Measurements from ENCODE around the gene TFCP2. TPM values are rescaled to one million over a fixed set of nuclear protein-coding genes. Genes with fewer than 3 reads are reported as not detected.

Gene TFCP2
- total RNA-seq, 1 donor from 2014 or later: 22.4 TPM

DNA sequence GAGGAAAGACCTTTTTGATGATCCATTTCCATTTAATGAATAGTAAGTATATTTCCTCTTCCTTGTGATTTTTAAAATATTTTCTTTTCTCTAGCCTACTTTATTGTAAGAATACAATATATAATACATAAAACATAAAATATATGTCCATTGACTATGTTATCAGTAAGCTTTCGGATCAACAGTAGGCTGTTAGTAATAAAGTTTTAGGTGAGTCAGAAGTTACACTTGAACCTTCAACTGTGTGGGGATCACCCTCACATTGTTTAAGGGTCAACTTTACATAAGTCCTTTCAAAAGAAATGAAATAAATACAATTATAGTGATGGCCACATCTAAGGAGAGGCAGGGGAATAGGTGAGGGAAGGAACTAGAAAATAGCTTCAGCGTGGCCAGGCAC, 5.0 kb upstream of the TFCP2 start:
- Histone ChIP-seq H4K20me1 (ENCODE audit: insufficient read depth, low read length) (no peaks in the 10 kb centered on the region), H3K4me3 (ENCODE audit: insufficient read depth, low read depth, low read length) (no peak overlapping the region), H3K27ac (ENCODE audit: low read depth, low read length) (no peak overlapping the region), H3K4me2 (ENCODE audit: low read length) (no peak overlapping the region), H3K27me3 (ENCODE audit: insufficient read depth, low read length) (no peaks in the 10 kb centered on the region), H3K9me3 (ENCODE audit: insufficient read depth, low read depth, low read length) (no peaks in the 10 kb centered on the region), H2AFZ (ENCODE audit: low read depth, low read length) (no peak overlapping the region), H3K4me1 (ENCODE audit: insufficient read depth, low read length) (no peaks in the 10 kb centered on the region), H3K36me3 (ENCODE audit: insufficient read depth, low read length) (no peaks in the 10 kb centered on the region), H3K9ac (ENCODE audit: low read length) (no peak overlapping the region), H3K79me2 (ENCODE audit: insufficient read depth, low read length) (no peaks in the 10 kb centered on the region)
- FAIRE-seq (no peak), DNase-seq (ENCODE audit: low read depth) (no peak)
- H3K27ac Mint-ChIP-seq (ENCODE audit: unreplicated experiment): no peak overlapping the region
- H3K9me3 Mint-ChIP-seq (ENCODE audit: unreplicated experiment): no peaks in the 10 kb centered on the region
- H3K4me1 Mint-ChIP-seq (ENCODE audit: low read depth, unreplicated experiment): no peaks in the 10 kb centered on the region
- no peaks in the 10 kb centered on the region for H3K36me3 Mint-ChIP-seq (ENCODE audit: low read depth, unreplicated experiment)
- no peaks in the 10 kb centered on the region for H3K27me3 Mint-ChIP-seq (ENCODE audit: low read depth, unreplicated experiment)
- no peak overlapping the region for H3K4me3 Mint-ChIP-seq (ENCODE audit: unreplicated experiment)
- no peak for TF ChIP-seq CTCF (IDR thresholded peaks at IDR 0.05; ENCODE audit: insufficient read depth, low read depth, low read length)
- no peak for TF ChIP-seq EZH2 (IDR thresholded peaks at IDR 0.05; ENCODE audit: insufficient read depth, low read length)

DNA sequence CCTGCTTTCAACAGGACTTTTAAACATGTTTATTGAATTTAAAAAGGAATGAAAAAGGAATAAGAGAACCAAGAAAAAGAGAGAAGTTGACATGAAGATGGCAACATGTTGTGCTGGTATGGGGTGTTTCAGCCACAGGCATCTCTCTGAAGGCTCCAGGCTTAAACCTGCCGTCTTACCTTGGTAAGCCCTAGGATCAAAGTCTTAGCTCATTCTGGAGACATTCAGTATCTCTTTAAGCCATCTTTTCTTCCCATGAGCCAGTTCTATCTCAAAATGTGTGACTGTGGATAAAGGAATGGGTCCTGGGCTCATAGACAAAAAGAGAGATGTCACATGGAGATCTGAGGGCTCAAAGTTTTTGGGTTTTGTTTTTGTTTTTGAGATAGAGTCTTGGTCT, 1.6 kb upstream of the TFCP2 start:
- H4K20me1 ChIP-seq (ENCODE audit: insufficient read depth, low read length): peaks cover 9% of the 10 kb centered on the region
- H3K36me3 ChIP-seq (ENCODE audit: insufficient read depth, low read length): no peaks in the 10 kb centered on the region
- no peak overlapping the region for H3K4me2 ChIP-seq (ENCODE audit: low read length)
- peaks cover 31% of the 10 kb centered on the region for H3K79me2 ChIP-seq (ENCODE audit: insufficient read depth, low read length)
- no peak overlapping the region for H3K9ac ChIP-seq (ENCODE audit: low read length)
- no peaks in the 10 kb centered on the region for H3K9me3 ChIP-seq (ENCODE audit: insufficient read depth, low read depth, low read length)
- no peak overlapping the region for H3K27ac Mint-ChIP-seq (ENCODE audit: unreplicated experiment)
- H3K4me1 Mint-ChIP-seq (ENCODE audit: low read depth, unreplicated experiment): no peaks in the 10 kb centered on the region
- no peaks in the 10 kb centered on the region for H3K4me1 ChIP-seq (ENCODE audit: insufficient read depth, low read length)
- no peaks in the 10 kb centered on the region for H3K27me3 Mint-ChIP-seq (ENCODE audit: low read depth, unreplicated experiment)
- no peaks in the 10 kb centered on the region for H3K9me3 Mint-ChIP-seq (ENCODE audit: unreplicated experiment)
- TF ChIP-seq EZH2 (IDR thresholded peaks at IDR 0.05; ENCODE audit: insufficient read depth, low read length) (no peak), CTCF (IDR thresholded peaks at IDR 0.05; ENCODE audit: insufficient read depth, low read depth, low read length) (no peak)
- no peak overlapping the region for H2AFZ ChIP-seq (ENCODE audit: low read depth, low read length)
- H3K27ac ChIP-seq (ENCODE audit: low read depth, low read length): no peak overlapping the region
- no peak overlapping the region for H3K4me3 ChIP-seq (ENCODE audit: insufficient read depth, low read depth, low read length)
- H3K36me3 Mint-ChIP-seq (ENCODE audit: low read depth, unreplicated experiment): no peaks in the 10 kb centered on the region
- no peak for DNase-seq (ENCODE audit: low read depth)
- H3K27me3 ChIP-seq (ENCODE audit: insufficient read depth, low read length): no peaks in the 10 kb centered on the region
- FAIRE-seq: no peak
- no peak overlapping the region for H3K4me3 Mint-ChIP-seq (ENCODE audit: unreplicated experiment)

DNA sequence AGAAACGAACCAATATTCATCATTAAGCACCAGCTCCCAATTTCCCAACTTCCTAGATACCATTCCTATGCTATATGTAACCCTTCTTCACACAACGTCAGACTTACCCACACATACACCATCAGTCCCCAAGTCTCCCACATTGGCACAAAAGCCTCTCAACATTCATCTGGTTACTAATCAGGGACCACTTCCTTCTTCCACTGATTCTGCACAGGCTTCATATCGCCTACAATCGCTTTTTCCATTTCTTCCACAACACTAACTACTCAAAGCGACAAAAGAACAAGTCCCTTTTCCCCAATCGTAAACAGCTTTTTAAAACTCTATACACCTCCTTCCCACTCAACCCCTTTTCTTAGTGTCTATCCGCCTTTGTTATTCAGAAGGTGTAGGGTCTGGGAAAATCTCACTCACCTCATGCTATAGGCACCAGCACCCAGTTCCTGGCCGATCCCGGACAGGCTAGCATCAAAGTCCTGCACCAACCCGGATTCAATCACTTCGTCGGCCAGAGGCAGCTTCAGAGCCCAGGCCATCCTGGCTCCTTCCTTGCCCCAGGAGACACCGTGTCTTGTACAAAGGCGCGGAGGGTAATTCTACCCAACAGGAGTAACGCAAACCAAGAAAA, 936 bp downstream of the TFCP2 start:
- Mint-ChIP-seq H3K9me3 (ENCODE audit: unreplicated experiment) (no peaks in the 10 kb centered on the region), H3K4me1 (ENCODE audit: low read depth, unreplicated experiment) (no peaks in the 10 kb centered on the region), H3K27ac (ENCODE audit: unreplicated experiment) (no peak overlapping the region), H3K27me3 (ENCODE audit: low read depth, unreplicated experiment) (no peaks in the 10 kb centered on the region), H3K36me3 (ENCODE audit: low read depth, unreplicated experiment) (no peaks in the 10 kb centered on the region), H3K4me3 (ENCODE audit: unreplicated experiment) (no peak overlapping the region)
- peak overlapping the region; percentile 82 for H3K4me3 ChIP-seq (ENCODE audit: insufficient read depth, low read depth, low read length)
- H2AFZ ChIP-seq (ENCODE audit: low read depth, low read length): peak overlapping the region; percentile 95
- no peaks in the 10 kb centered on the region for H3K4me1 ChIP-seq (ENCODE audit: insufficient read depth, low read length)
- peaks cover 22% of the 10 kb centered on the region for H4K20me1 ChIP-seq (ENCODE audit: insufficient read depth, low read length)
- H3K9me3 ChIP-seq (ENCODE audit: insufficient read depth, low read depth, low read length): no peaks in the 10 kb centered on the region
- H3K27ac ChIP-seq (ENCODE audit: low read depth, low read length): peak overlapping the region; percentile 100
- no peak for TF ChIP-seq CTCF (IDR thresholded peaks at IDR 0.05; ENCODE audit: insufficient read depth, low read depth, low read length)
- TF ChIP-seq EZH2 (IDR thresholded peaks at IDR 0.05; ENCODE audit: insufficient read depth, low read length): no peak
- no peaks in the 10 kb centered on the region for H3K27me3 ChIP-seq (ENCODE audit: insufficient read depth, low read length)
- FAIRE-seq (no peak), DNase-seq (ENCODE audit: low read depth) (peak; percentile 45)
- H3K36me3 ChIP-seq (ENCODE audit: insufficient read depth, low read length): no peaks in the 10 kb centered on the region
- peak overlapping the region; percentile 98 for H3K9ac ChIP-seq (ENCODE audit: low read length)
- peaks cover 54% of the 10 kb centered on the region for H3K79me2 ChIP-seq (ENCODE audit: insufficient read depth, low read length)
- H3K4me2 ChIP-seq (ENCODE audit: low read length): peak overlapping the region; percentile 96

All from astrocyte (in vitro differentiated cells and primary cell).